AG04449 (cell line): ENCODE measurements around the gene TERT.

Source experiments
- CTCF ChIA-PET: fragments of 350-600 bp; formaldehyde crosslinking; extraction: SDS; loops from one replicate; lab custom pipeline; 2021; ENCODE audit warnings: antibody characterized with exemption; lab: Yijun Ruan, JAX
- POLR2A ChIA-PET: fragments of 400-600, 350-600 bp; formaldehyde crosslinking; extraction: SDS; loops from one replicate; lab custom pipeline; 2020; ENCODE audit warnings: antibody characterized with exemption, inconsistent platforms; lab: Yijun Ruan, JAX
- DNase-seq: peaks from one replicate; pipeline ENCODE4 v3.0.0-alpha.2; 2010; ENCODE audit warnings: low read depth, low spot score
- H3K4me3 ChIP-seq: 2 replicates; pipeline ENCODE4 v1.5.1; 2011; ENCODE audit warnings: low read depth, mild to moderate bottlenecking, control low read depth, low read length
- CTCF ChIP-seq: IDR thresholded peaks from one replicate; pipeline ENCODE4 v1.5.1; 2011; ENCODE audit warnings: mild to moderate bottlenecking, moderate library complexity, low read length, control low read depth, inconsistent platforms; ENCODE audit not compliant: insufficient read depth; ENCODE audit errors: missing control alignments

The TERT gene

DNA sequence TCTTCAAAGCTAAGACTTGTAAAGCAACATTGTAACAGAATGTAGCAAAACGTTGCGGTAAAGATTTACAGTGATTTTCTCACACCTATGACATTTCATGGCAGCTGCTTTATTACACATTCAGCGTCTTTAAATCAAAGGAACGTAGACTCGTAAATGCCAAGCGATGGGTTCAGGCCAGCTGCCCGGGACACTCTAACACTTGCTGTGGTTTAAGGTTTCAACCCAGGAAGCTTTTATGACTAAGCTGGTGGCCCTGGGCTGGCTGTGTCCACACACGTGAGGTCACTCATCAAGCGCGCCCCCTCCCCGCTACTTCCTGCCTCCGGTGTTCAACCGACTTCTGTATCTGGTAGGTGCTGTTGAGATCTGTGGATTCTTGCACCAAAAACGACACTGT is 67.2 kb downstream of the TERT start:
- no peak for DNase-seq
- no peak overlapping the region for H3K4me3 ChIP-seq
- POLR2A ChIA-PET, result interaction anchor here (0.6 kb wide), 1 partner anchor 9 kb away, joined by 3 read pairs; no protein-coding TSS in a partner anchor

GRCh38 chr5:1226839-1227581 is 67.9 kb downstream of the TERT start:
- CTCF ChIA-PET, result no interaction called here
- POLR2A ChIA-PET, result no interaction called here

More for the DNA sequence above, 67.2 kb downstream of the TERT start:
- CTCF ChIA-PET, result no interaction called here
- no peak for TF ChIP-seq CTCF

GRCh38 chr5:1226231-1226630 is 68.6 kb downstream of the TERT start:
- no peak for DNase-seq
- TF ChIP-seq CTCF, result no peak
- ChIA-PET POLR2A (no interaction called here), CTCF (no interaction called here)
- no peak overlapping the region for H3K4me3 ChIP-seq

More at GRCh38 chr5:1226839-1227581, 67.9 kb downstream of the TERT start:
- TF ChIP-seq CTCF, result no peak
- DNase-seq, result no peak
- H3K4me3 ChIP-seq, result no peak overlapping the region

- no peak within 1 kb of the TSS for H3K4me3 ChIP-seq
- POLR2A ChIA-PET, result no interaction called here
- TF ChIP-seq CTCF, result no peak
- CTCF ChIA-PET, result no interaction called here
- no peak for DNase-seq
These were observed 69.8 kb downstream of the TERT start, which contains the start of gene SLC6A18 for GRCh38 chr5:1225081-1225480. TSS of gene SLC6A18 (plus strand) at chr5:1225381. CDS start at chr5:1225478, 97 bp downstream.

- no peak for DNase-seq
- no peak for TF ChIP-seq CTCF
- H3K4me3 ChIP-seq, result no peak overlapping the region
- CTCF ChIA-PET, result no interaction called here
- POLR2A ChIA-PET, result no interaction called here
These were observed 70.2 kb downstream of the TERT start for GRCh38 chr5:1224631-1225030.

DNA sequence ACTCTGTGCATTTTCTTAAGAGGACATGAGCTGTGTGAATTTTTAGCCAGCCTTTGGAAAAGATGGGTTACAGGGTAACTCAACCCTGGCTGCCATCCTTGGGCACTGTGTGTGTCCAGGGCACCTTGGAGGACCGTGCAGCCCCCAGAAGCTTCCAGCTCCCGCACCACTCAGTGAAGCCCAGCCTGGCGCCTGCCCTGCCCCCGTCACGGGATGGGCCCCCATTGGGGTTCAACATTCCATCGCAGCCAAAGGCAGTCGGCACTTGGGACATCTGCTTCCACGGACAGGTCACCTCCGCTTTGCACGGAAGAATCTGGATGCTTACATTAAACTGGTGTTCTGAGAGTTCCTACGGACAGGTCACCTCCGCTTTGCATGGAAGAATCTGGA is 71.6 kb downstream of the TERT start:
- TF ChIP-seq CTCF, result no peak
- CTCF ChIA-PET, result no interaction called here
- no peak overlapping the region for H3K4me3 ChIP-seq
- POLR2A ChIA-PET, result no interaction called here
- DNase-seq, result no peak
